Liver (tissue), 3 donors: ENCODE results near the gene NR6A1.

Experiments used
- CTCF ChIP-seq: fragments of 150-350 bp; IDR thresholded peaks from 2 replicates; pipeline ENCODE4 v1.5.1; 2017; ENCODE audit warnings: improper control_type of control experiment, low read depth, low read length; ENCODE audit not compliant: missing input control
- GABPA ChIP-seq, 2 donors: IDR thresholded peaks in 1 of 2; conservative IDR thresholded peaks in 1 of 2; 2 replicates each; pipeline ENCODE4 v1.6.1; 2016; ENCODE audit warnings: antibody characterized with exemption in 2 of 2, mild to moderate bottlenecking in 1 of 2, moderate library complexity in 1 of 2
- RAD21 ChIP-seq, 2 donors: IDR thresholded peaks; 2 replicates each; pipeline ENCODE4 v1.6.1; 2016; ENCODE audit warnings: antibody characterized with exemption in 2 of 2, mild to moderate bottlenecking in 2 of 2
- YY1 ChIP-seq: IDR thresholded peaks from 2 replicates; pipeline ENCODE4 v1.6.1; 2016; ENCODE audit warnings: antibody characterized with exemption, mild to moderate bottlenecking
- TF ChIP-seq, protein P1 (sequence below): IDR thresholded peaks from 2 replicates; pipeline ENCODE4 v1.6.1; 2016; ENCODE audit warnings: antibody characterized with exemption
- TF ChIP-seq, protein P2 (sequence below): IDR thresholded peaks from 2 replicates; pipeline ENCODE4 v1.6.1; 2016; ENCODE audit warnings: antibody characterized with exemption, mild to moderate bottlenecking
- donor health status: healthy.
- donor health status: healthy.

DNA sequence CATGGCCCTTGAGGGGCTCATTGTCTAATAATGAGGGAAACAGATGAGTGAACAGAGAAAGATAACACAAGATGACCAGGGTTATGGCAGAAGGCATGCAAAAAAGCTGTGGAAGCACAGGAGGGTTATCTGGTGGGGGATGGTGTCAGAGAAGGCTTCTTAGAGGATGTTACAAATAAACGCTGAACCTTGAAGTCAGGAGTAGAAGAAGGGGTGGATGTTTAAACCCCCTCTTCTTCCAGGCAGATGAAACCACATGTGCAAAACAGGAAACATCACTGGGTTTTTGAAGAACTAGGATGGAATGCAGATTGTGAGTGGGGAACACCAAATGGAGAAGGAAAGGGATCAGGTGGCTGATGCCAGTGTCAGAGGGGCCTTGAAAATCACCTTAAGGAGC lies 222.1 kb downstream of the NR6A1 start:
- TF ChIP-seq CTCF (no peak), YY1 (no peak), GABPA (IDR thresholded peaks at IDR 0.05 in 1 of 2, conservative IDR thresholded peaks at IDR 0.05 in 1 of 2) (no peak), RAD21 (IDR thresholded peaks at IDR 0.05) (no peak)
- TF ChIP-seq, protein P1, sequence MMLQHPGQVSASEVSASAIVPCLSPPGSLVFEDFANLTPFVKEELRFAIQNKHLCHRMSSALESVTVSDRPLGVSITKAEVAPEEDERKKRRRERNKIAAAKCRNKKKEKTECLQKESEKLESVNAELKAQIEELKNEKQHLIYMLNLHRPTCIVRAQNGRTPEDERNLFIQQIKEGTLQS: no peak
- TF ChIP-seq, protein P2, sequence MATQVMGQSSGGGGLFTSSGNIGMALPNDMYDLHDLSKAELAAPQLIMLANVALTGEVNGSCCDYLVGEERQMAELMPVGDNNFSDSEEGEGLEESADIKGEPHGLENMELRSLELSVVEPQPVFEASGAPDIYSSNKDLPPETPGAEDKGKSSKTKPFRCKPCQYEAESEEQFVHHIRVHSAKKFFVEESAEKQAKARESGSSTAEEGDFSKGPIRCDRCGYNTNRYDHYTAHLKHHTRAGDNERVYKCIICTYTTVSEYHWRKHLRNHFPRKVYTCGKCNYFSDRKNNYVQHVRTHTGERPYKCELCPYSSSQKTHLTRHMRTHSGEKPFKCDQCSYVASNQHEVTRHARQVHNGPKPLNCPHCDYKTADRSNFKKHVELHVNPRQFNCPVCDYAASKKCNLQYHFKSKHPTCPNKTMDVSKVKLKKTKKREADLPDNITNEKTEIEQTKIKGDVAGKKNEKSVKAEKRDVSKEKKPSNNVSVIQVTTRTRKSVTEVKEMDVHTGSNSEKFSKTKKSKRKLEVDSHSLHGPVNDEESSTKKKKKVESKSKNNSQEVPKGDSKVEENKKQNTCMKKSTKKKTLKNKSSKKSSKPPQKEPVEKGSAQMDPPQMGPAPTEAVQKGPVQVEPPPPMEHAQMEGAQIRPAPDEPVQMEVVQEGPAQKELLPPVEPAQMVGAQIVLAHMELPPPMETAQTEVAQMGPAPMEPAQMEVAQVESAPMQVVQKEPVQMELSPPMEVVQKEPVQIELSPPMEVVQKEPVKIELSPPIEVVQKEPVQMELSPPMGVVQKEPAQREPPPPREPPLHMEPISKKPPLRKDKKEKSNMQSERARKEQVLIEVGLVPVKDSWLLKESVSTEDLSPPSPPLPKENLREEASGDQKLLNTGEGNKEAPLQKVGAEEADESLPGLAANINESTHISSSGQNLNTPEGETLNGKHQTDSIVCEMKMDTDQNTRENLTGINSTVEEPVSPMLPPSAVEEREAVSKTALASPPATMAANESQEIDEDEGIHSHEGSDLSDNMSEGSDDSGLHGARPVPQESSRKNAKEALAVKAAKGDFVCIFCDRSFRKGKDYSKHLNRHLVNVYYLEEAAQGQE: no peak
